ENCODE measurements around the gene MAGI2. TPM values are rescaled to one million over a fixed set of nuclear protein-coding genes. Genes with fewer than 3 reads are reported as not detected.

MAGI2 gene
- total and polyA plus RNA-seq, 2 experiments from 2014 or later: 16.8 to 24.7 TPM

DNA sequence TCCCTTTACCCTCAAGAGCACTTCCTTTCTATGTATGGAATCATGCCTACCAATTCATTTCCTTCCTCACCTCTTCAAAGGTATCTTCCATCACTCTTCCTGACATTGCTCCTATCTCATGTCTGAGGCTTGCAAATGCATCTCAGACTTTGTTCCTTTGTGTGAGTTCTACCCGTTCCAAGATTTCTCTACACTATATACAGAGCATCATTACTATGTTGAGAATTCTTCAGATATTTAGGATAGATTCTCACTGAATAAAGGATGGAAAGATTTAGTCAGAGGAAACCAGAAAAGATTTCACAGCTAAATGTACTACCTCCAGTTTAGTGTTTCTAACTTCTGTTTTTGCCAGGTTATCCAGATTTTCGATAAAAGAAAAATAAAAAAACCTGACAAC is 1192.2 kb downstream of the MAGI2 start:
- Histone ChIP-seq H3K4me3 (no peak overlapping the region), H3K9me3 (ENCODE audit: low read depth) (no peaks in the 10 kb centered on the region), H3K27ac (no peak overlapping the region), H3K27me3 (no peaks in the 10 kb centered on the region), H3K4me1 (ENCODE audit: low read depth) (no peaks in the 10 kb centered on the region), H3K36me3 (no peaks in the 10 kb centered on the region)
- TF ChIP-seq, protein P1, sequence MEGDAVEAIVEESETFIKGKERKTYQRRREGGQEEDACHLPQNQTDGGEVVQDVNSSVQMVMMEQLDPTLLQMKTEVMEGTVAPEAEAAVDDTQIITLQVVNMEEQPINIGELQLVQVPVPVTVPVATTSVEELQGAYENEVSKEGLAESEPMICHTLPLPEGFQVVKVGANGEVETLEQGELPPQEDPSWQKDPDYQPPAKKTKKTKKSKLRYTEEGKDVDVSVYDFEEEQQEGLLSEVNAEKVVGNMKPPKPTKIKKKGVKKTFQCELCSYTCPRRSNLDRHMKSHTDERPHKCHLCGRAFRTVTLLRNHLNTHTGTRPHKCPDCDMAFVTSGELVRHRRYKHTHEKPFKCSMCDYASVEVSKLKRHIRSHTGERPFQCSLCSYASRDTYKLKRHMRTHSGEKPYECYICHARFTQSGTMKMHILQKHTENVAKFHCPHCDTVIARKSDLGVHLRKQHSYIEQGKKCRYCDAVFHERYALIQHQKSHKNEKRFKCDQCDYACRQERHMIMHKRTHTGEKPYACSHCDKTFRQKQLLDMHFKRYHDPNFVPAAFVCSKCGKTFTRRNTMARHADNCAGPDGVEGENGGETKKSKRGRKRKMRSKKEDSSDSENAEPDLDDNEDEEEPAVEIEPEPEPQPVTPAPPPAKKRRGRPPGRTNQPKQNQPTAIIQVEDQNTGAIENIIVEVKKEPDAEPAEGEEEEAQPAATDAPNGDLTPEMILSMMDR (IDR thresholded peaks at IDR 0.05; ENCODE audit: low read depth, low read length): no peak
- no peak for DNase-seq (ENCODE audit: low read depth in 1 of 2, low spot score in 1 of 2)

DNA sequence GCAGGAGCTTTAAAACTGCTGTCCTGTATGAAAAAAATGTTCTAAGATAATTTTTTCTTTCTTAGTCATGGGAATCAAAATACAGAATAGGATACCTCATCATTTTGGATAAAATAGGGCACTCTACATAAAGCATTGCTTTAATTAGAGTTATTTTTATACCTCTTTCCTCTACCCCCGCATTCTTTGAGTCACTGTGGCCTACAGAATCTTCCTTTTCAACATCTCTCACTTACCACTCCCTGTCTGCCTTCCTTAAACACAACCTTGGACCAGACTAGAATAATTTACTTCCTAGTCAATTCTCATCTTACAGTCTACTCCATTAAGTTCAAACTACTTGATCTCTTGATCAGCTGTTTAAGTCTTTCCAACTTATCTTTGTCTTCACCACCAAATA is 1192.6 kb downstream of the MAGI2 start:
- H3K4me3 ChIP-seq: no peak overlapping the region
- H3K27me3 ChIP-seq: no peaks in the 10 kb centered on the region
- no peaks in the 10 kb centered on the region for H3K9me3 ChIP-seq (ENCODE audit: low read depth)
- DNase-seq (ENCODE audit: low read depth in 1 of 2, low spot score in 1 of 2): no peak
- TF ChIP-seq, protein P1 (IDR thresholded peaks at IDR 0.05; ENCODE audit: low read depth, low read length): no peak
- no peaks in the 10 kb centered on the region for H3K36me3 ChIP-seq
- no peaks in the 10 kb centered on the region for H3K4me1 ChIP-seq (ENCODE audit: low read depth)
- no peak overlapping the region for H3K27ac ChIP-seq

DNA sequence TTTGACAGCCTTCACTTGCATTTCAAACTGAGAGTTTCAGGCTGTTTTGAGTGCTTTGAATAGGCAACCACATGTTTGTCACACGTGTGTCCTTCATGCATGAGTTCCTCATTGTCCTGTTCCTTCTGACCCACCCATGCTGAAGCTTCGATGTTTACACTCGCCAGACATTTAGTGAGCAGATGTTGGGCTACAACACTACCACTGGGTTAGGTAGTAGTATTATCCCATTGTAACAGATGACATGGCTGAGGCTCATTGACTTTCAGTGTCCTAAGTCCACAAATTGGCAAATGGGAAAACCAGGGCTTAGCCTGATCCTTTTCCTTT is 1198.8 kb downstream of the MAGI2 start:
- Histone ChIP-seq H3K4me3 (no peak overlapping the region), H3K4me1 (ENCODE audit: low read depth) (no peaks in the 10 kb centered on the region), H3K27me3 (no peaks in the 10 kb centered on the region), H3K27ac (no peak overlapping the region), H3K9me3 (ENCODE audit: low read depth) (no peaks in the 10 kb centered on the region), H3K36me3 (peaks cover 2% of the 10 kb centered on the region)
- DNase-seq (ENCODE audit: low read depth in 1 of 2, low spot score in 1 of 2): no peak
- TF ChIP-seq, protein P1 (IDR thresholded peaks at IDR 0.05; ENCODE audit: low read depth, low read length): no peak

DNA sequence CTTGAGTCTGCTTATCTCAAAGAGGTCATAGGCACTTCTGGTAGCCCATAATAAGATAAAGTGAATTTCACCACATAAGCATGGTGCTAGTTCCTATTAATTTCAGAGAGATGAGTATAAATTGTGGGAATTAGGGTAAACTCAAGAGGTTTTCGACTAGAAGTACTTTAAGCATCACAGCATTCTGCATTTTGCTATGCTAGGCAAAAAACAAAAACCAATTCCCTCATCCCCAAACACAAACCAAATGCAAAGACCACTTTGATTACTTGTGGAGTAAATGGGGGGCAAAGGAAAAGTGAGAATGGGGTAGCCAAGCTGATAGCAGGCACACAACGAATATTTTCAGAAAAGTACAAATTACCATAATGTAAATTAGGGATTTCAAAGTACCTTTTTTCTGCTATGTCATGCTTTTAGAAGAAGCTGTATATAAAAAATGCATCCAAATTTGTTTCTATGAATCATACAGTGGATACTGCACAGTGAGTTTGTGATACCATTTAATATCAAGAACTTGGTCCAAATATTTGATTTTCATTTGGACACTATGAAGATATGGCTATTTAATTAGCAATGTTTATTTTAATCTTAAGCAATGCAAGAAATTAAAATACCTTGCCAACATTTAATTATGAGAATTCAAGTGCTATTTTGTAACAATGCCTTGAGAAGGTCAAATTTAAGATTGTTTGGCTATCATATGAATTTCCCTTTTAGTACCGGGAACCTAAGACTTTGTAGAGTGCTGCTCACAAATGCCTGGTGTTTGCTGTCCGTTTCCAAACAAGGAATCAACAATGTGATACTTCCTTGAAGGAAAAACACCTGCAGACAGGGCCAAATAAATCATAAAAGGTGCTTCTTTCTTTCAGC is 1199.4 kb downstream of the MAGI2 start:
- TF ChIP-seq, protein P1 (IDR thresholded peaks at IDR 0.05; ENCODE audit: low read depth, low read length): no peak
- Histone ChIP-seq H3K27me3 (no peaks in the 10 kb centered on the region), H3K4me1 (ENCODE audit: low read depth) (no peaks in the 10 kb centered on the region), H3K27ac (no peak overlapping the region), H3K36me3 (peaks cover 2% of the 10 kb centered on the region), H3K9me3 (ENCODE audit: low read depth) (no peaks in the 10 kb centered on the region), H3K4me3 (no peak overlapping the region)
- no peak for DNase-seq (ENCODE audit: low read depth in 1 of 2, low spot score in 1 of 2)

DNA sequence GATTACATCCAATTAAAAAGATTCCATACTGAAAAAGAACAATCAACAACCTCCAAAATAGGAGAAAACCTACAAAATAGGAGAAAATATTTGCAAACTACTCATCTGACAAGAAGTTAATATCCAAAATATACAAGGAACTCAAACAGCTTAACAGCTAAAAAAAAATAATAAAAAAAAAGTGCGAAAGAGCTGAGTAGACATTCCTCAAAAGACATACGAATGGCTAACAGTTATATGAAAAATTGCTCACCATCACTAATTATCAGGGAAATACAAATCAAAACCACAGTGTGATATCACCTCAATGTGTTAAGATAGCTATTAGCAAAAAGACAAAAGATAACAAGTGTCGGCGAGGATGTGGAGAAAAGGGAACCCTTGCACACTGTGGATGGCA is 1204.6 kb downstream of the MAGI2 start:
- Histone ChIP-seq H3K9me3 (ENCODE audit: low read depth) (no peaks in the 10 kb centered on the region), H3K27me3 (no peaks in the 10 kb centered on the region), H3K27ac (no peak overlapping the region), H3K36me3 (no peaks in the 10 kb centered on the region), H3K4me3 (no peak overlapping the region), H3K4me1 (ENCODE audit: low read depth) (no peaks in the 10 kb centered on the region)
- TF ChIP-seq, protein P1 (IDR thresholded peaks at IDR 0.05; ENCODE audit: low read depth, low read length): no peak
- DNase-seq (ENCODE audit: low read depth in 1 of 2, low spot score in 1 of 2): no peak

All from cardiac muscle cell (in vitro differentiated cells and primary cell).